GM23338 (cell line): ENCODE results near the gene GNG12. TPM values are rescaled to one million over a fixed set of nuclear protein-coding genes. Genes with fewer than 3 reads are reported as not detected.

ENCODE experiments used
- ATAC-seq: fragments of 200-7000 bp; cut with Tn5 transposase; 3 replicates; pipeline ENCODE4 v1.9.1; 2020
- DNase-seq: peaks from one replicate; pipeline ENCODE4 v3.0.0-alpha.2; 2015; ENCODE audit warnings: low spot score
- H2AFZ ChIP-seq: fragments of 200-600 bp; sonication (generic); 2 replicates; pipeline ENCODE4 v1.8.0; 2016; ENCODE audit warnings: antibody characterized with exemption, mild to moderate bottlenecking, moderate library complexity
- H3F3A ChIP-seq: fragments of 200-600 bp; sonication (generic); replicated peaks from 2 replicates; pipeline ENCODE4 v1.8.0; 2017; ENCODE audit warnings: antibody characterized with exemption, mixed run types, low read depth
- H3K27ac ChIP-seq: fragments of 200-600 bp; sonication (generic); 2 replicates; pipeline ENCODE4 v1.6.1; 2016; ENCODE audit warnings: low read depth
- H3K27me3 ChIP-seq: fragments of 200-600 bp; sonication (generic); 2 replicates; pipeline ENCODE4 v1.8.0; 2016; ENCODE audit warnings: mild to moderate bottlenecking, mixed run types, moderate library complexity; ENCODE audit not compliant: insufficient read depth
- H3K36me3 ChIP-seq: fragments of 200-600 bp; sonication (generic); 2 replicates; pipeline ENCODE4 v1.8.0; 2016; ENCODE audit warnings: mild to moderate bottlenecking; ENCODE audit not compliant: insufficient read depth
- H3K4me1 ChIP-seq: fragments of 200-600 bp; sonication (generic); 2 replicates; pipeline ENCODE4 v1.8.0; 2016; ENCODE audit warnings: mild to moderate bottlenecking, moderate library complexity; ENCODE audit not compliant: insufficient read depth
- H3K4me2 ChIP-seq: fragments of 200-600 bp; sonication (generic); 2 replicates; pipeline ENCODE4 v1.7.1; 2017; ENCODE audit warnings: mixed run types
- H3K4me3 ChIP-seq: fragments of 200-600 bp; sonication (generic); 2 replicates; pipeline ENCODE4 v1.6.1; 2016; ENCODE audit warnings: mixed run types
- H3K79me2 ChIP-seq: fragments of 200-600 bp; sonication (generic); replicated peaks from 2 replicates; pipeline ENCODE4 v1.8.0; 2017; ENCODE audit warnings: mild to moderate bottlenecking; ENCODE audit not compliant: insufficient read depth
- H3K9me2 ChIP-seq: fragments of 200-600 bp; sonication (generic); 2 replicates; pipeline ENCODE4 v1.8.0; 2017; ENCODE audit not compliant: insufficient read depth
- H4K20me1 ChIP-seq: fragments of 200-600 bp; sonication (generic); replicated peaks from 2 replicates; pipeline ENCODE4 v1.8.0; 2017; ENCODE audit warnings: mild to moderate bottlenecking; ENCODE audit not compliant: insufficient read depth
- H3K27ac Mint-ChIP-seq: 2 replicates; pipeline ENCODE4 v1.8.0; 2020; ENCODE audit warnings: inconsistent platforms, mild to moderate bottlenecking, moderate library complexity, mixed read lengths
- H3K27me3 Mint-ChIP-seq: 3 replicates; pipeline ENCODE4 v1.8.0; 2022; ENCODE audit warnings: low read depth, mild to moderate bottlenecking, moderate library complexity, mixed read lengths, inconsistent platforms; ENCODE audit not compliant: insufficient read depth, poor library complexity
- H3K36me3 Mint-ChIP-seq: 3 replicates; pipeline ENCODE4 v1.8.0; 2021; ENCODE audit warnings: low read depth, mild to moderate bottlenecking, inconsistent platforms, moderate library complexity, mixed read lengths
- H3K4me1 Mint-ChIP-seq: 3 replicates; pipeline ENCODE4 v1.8.0; 2020; ENCODE audit warnings: mild to moderate bottlenecking, inconsistent platforms, mixed read lengths
- H3K4me3 Mint-ChIP-seq: 3 replicates; pipeline ENCODE4 v1.8.0; 2021; ENCODE audit warnings: moderate library complexity, mild to moderate bottlenecking, inconsistent platforms, mixed read lengths
- H3K9me3 Mint-ChIP-seq: 3 replicates; pipeline ENCODE4 v1.8.0; 2020; ENCODE audit warnings: moderate library complexity, mild to moderate bottlenecking, inconsistent platforms, mixed read lengths
- CREB1 ChIP-seq: fragments of 250-450 bp; sonication (Bioruptor Pico); IDR thresholded peaks from 2 replicates; pipeline ENCODE4 v1.5.0; 2020; ENCODE audit warnings: low read depth, mild to moderate bottlenecking, moderate library complexity
- EZH2 ChIP-seq: fragments of 200-600 bp; sonication (generic); IDR thresholded peaks from one replicate; pipeline ENCODE4 v1.8.0; 2017; ENCODE audit warnings: antibody characterized with exemption, mild to moderate bottlenecking, low read depth; ENCODE audit not compliant: unreplicated experiment
- EZH2phosphoT487 ChIP-seq: fragments of 200-600 bp; sonication (generic); IDR thresholded peaks from one replicate; pipeline ENCODE4 v1.8.1; 2018; ENCODE audit warnings: antibody characterized with exemption; ENCODE audit not compliant: unreplicated experiment
- JUNB ChIP-seq: IDR thresholded peaks from one replicate; pipeline ENCODE4 v1.6.1; 2016; ENCODE audit warnings: antibody characterized with exemption; ENCODE audit not compliant: unreplicated experiment
- NANOG ChIP-seq: IDR thresholded peaks from 2 replicates; pipeline ENCODE4 v1.6.1; 2016; ENCODE audit warnings: antibody characterized with exemption, borderline replicate concordance
- ZNF114 ChIP-seq: fragments of 250-450 bp; sonication (Bioruptor Pico); IDR thresholded peaks from 2 replicates; pipeline ENCODE4 v1.5.0; 2020; ENCODE audit warnings: mild to moderate bottlenecking, moderate library complexity
- ZNF331 ChIP-seq: fragments of 250-450 bp; sonication (Bioruptor Pico); IDR thresholded peaks from 2 replicates; pipeline ENCODE4 v1.5.0; 2020; ENCODE audit warnings: low read depth, mild to moderate bottlenecking, moderate library complexity
- polyA plus RNA-seq: library from polyadenylated mRNA; unstranded; fragments of >200 nt; fragmentation: Nextera tagmentation; extraction: Ambion mirVana; gene quantifications from 2 replicates; pipeline ENCODE4 v1.2.1, GENCODE V29; 2016
- total RNA-seq: library from RNA; depleted of rRNA; stranded (reverse); fragments of >200 nt; shearing (Covaris generic); gene quantifications from 2 replicates; pipeline ENCODE4 v1.2.3, GENCODE V29; 2014
- TF ChIP-seq, protein P1 (sequence below): fragments of 250-450 bp; sonication (Bioruptor Pico); IDR thresholded peaks from 2 replicates; pipeline ENCODE4 v1.5.0; 2020; ENCODE audit warnings: mild to moderate bottlenecking, moderate library complexity
- TF ChIP-seq, protein P2 (sequence below): IDR thresholded peaks from one replicate; pipeline ENCODE4 v1.6.1; 2018; ENCODE audit warnings: antibody characterized with exemption; ENCODE audit not compliant: unreplicated experiment
- TF ChIP-seq, protein P3 (sequence below): IDR thresholded peaks from 2 replicates; pipeline ENCODE4 v1.6.1; 2016; ENCODE audit warnings: antibody characterized with exemption

The GNG12 gene
- total and polyA plus RNA-seq, 2 experiments from 2014 or later, result 13.4 to 33.0 TPM

DNA sequence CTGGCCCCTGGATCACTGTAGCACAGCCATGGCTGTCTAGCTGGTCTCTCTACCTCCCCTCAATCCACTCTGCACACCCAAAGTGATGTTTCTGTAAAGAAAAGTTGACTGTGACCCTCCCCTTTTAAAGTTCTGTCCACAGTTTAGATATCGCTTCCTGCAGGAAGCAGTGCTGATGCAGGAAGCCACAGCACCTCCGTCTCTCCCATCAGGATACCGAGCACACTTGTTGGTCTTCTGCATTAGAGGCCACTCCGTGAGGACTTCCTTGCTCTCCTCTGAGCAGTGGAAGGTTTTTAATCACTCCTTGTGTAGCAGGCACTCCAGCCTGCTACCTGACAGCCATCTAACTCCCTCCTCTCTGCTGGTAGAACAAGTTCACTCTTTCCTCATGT is 78.7 kb downstream of the GNG12 start:
- peaks cover 3% of the 10 kb centered on the region for H3K27me3 Mint-ChIP-seq
- peaks cover 49% of the 10 kb centered on the region for H3K4me1 Mint-ChIP-seq
- Histone ChIP-seq H3K4me2 (no peak overlapping the region), H3K36me3 (no peaks in the 10 kb centered on the region), H3K4me3 (no peak overlapping the region), H3K79me2 (no peaks in the 10 kb centered on the region), H2AFZ (no peak overlapping the region), H4K20me1 (no peaks in the 10 kb centered on the region; the same call in 1 of the 2 replicates), H3K27ac (no peak overlapping the region), H3F3A (no peaks in the 10 kb centered on the region), H3K4me1 (peaks cover 30% of the 10 kb centered on the region), H3K9me2 (no peaks in the 10 kb centered on the region), H3K27me3 (no peaks in the 10 kb centered on the region)
- H3K27ac Mint-ChIP-seq, result peak overlapping the region; percentile 65; the same call in 1 of the 2 replicates
- TF ChIP-seq, protein P1, sequence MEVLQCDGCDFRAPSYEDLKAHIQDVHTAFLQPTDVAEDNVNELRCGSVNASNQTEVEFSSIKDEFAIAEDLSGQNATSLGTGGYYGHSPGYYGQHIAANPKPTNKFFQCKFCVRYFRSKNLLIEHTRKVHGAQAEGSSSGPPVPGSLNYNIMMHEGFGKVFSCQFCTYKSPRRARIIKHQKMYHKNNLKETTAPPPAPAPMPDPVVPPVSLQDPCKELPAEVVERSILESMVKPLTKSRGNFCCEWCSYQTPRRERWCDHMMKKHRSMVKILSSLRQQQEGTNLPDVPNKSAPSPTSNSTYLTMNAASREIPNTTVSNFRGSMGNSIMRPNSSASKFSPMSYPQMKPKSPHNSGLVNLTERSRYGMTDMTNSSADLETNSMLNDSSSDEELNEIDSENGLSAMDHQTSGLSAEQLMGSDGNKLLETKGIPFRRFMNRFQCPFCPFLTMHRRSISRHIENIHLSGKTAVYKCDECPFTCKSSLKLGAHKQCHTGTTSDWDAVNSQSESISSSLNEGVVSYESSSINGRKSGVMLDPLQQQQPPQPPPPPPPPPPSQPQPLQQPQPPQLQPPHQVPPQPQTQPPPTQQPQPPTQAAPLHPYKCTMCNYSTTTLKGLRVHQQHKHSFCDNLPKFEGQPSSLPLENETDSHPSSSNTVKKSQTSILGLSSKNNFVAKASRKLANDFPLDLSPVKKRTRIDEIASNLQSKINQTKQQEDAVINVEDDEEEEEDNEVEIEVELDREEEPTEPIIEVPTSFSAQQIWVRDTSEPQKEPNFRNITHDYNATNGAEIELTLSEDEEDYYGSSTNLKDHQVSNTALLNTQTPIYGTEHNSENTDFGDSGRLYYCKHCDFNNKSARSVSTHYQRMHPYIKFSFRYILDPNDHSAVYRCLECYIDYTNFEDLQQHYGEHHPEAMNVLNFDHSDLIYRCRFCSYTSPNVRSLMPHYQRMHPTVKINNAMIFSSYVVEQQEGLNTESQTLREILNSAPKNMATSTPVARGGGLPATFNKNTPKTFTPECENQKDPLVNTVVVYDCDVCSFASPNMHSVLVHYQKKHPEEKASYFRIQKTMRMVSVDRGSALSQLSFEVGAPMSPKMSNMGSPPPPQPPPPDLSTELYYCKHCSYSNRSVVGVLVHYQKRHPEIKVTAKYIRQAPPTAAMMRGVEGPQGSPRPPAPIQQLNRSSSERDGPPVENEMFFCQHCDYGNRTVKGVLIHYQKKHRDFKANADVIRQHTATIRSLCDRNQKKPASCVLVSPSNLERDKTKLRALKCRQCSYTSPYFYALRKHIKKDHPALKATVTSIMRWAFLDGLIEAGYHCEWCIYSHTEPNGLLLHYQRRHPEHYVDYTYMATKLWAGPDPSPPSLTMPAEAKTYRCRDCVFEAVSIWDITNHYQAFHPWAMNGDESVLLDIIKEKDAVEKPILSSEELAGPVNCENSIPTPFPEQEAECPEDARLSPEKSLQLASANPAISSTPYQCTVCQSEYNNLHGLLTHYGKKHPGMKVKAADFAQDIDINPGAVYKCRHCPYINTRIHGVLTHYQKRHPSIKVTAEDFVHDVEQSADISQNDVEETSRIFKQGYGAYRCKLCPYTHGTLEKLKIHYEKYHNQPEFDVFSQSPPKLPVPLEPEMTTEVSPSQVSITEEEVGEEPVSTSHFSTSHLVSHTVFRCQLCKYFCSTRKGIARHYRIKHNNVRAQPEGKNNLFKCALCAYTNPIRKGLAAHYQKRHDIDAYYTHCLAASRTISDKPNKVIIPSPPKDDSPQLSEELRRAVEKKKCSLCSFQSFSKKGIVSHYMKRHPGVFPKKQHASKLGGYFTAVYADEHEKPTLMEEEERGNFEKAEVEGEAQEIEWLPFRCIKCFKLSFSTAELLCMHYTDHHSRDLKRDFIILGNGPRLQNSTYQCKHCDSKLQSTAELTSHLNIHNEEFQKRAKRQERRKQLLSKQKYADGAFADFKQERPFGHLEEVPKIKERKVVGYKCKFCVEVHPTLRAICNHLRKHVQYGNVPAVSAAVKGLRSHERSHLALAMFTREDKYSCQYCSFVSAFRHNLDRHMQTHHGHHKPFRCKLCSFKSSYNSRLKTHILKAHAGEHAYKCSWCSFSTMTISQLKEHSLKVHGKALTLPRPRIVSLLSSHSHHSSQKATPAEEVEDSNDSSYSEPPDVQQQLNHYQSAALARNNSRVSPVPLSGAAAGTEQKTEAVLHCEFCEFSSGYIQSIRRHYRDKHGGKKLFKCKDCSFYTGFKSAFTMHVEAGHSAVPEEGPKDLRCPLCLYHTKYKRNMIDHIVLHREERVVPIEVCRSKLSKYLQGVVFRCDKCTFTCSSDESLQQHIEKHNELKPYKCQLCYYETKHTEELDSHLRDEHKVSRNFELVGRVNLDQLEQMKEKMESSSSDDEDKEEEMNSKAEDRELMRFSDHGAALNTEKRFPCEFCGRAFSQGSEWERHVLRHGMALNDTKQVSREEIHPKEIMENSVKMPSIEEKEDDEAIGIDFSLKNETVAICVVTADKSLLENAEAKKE (CRISPR knock-in tag), result no peak
- TF ChIP-seq ZNF331 (CRISPR knock-in tag) (no peak), ZNF114 (CRISPR knock-in tag) (no peak), CREB1 (CRISPR knock-in tag) (no peak), EZH2 (no peak), EZH2phosphoT487 (no peak), NANOG (no peak), JUNB (no peak)
- TF ChIP-seq, protein P2, sequence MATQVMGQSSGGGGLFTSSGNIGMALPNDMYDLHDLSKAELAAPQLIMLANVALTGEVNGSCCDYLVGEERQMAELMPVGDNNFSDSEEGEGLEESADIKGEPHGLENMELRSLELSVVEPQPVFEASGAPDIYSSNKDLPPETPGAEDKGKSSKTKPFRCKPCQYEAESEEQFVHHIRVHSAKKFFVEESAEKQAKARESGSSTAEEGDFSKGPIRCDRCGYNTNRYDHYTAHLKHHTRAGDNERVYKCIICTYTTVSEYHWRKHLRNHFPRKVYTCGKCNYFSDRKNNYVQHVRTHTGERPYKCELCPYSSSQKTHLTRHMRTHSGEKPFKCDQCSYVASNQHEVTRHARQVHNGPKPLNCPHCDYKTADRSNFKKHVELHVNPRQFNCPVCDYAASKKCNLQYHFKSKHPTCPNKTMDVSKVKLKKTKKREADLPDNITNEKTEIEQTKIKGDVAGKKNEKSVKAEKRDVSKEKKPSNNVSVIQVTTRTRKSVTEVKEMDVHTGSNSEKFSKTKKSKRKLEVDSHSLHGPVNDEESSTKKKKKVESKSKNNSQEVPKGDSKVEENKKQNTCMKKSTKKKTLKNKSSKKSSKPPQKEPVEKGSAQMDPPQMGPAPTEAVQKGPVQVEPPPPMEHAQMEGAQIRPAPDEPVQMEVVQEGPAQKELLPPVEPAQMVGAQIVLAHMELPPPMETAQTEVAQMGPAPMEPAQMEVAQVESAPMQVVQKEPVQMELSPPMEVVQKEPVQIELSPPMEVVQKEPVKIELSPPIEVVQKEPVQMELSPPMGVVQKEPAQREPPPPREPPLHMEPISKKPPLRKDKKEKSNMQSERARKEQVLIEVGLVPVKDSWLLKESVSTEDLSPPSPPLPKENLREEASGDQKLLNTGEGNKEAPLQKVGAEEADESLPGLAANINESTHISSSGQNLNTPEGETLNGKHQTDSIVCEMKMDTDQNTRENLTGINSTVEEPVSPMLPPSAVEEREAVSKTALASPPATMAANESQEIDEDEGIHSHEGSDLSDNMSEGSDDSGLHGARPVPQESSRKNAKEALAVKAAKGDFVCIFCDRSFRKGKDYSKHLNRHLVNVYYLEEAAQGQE, result no peak
- TF ChIP-seq, protein P3, sequence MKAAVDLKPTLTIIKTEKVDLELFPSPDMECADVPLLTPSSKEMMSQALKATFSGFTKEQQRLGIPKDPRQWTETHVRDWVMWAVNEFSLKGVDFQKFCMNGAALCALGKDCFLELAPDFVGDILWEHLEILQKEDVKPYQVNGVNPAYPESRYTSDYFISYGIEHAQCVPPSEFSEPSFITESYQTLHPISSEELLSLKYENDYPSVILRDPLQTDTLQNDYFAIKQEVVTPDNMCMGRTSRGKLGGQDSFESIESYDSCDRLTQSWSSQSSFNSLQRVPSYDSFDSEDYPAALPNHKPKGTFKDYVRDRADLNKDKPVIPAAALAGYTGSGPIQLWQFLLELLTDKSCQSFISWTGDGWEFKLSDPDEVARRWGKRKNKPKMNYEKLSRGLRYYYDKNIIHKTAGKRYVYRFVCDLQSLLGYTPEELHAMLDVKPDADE, result no peak
- no peaks in the 10 kb centered on the region for H3K9me3 Mint-ChIP-seq
- no peaks in the 10 kb centered on the region; the same call in 2 of the 3 replicates for H3K36me3 Mint-ChIP-seq
- DNase-seq, result no peak
- ATAC-seq, result no peak
- no peak overlapping the region for H3K4me3 Mint-ChIP-seq
